Common myeloid progenitor, CD34-positive (primary cell): Measurements from ENCODE around the gene FLT1.

Source experiments
- CTCF ChIA-PET: fragments of 350-600 bp; sonication (Branson Sonifier 250); formaldehyde crosslinking; loops from one replicate; lab custom pipeline; 2021; ENCODE audit warnings: antibody characterized with exemption; lab: Charles Lee
- POLR2A ChIA-PET: fragments of 350-600 bp; sonication (Branson Sonifier 250); formaldehyde crosslinking; loops from one replicate; lab custom pipeline; 2021; ENCODE audit warnings: antibody characterized with exemption; lab: Charles Lee
- DNase-seq, 3 donors: peaks; one replicate each; pipeline versions ENCODE4 v3.0.0 to v3.0.0-alpha.2; 2013
- H3K27ac ChIP-seq, 2 experiments: 1 replicate in 1 of 2; 2 replicates in 1 of 2; pipeline ENCODE4 v1.7.0; 2013; ENCODE audit warnings: inconsistent platforms in 2 of 2, low read length in 2 of 2, mild to moderate bottlenecking in 2 of 2, low read depth in 1 of 2, moderate library complexity in 1 of 2; ENCODE audit not compliant: severe bottlenecking in 2 of 2, insufficient read depth in 1 of 2, poor library complexity in 1 of 2
- H3K27me3 ChIP-seq, 5 experiments: replicated peaks in 2 of 5; 1 replicate in 3 of 5; 2 replicates in 2 of 5; pipeline versions ENCODE4 v1.6.1 to v1.7.0; 2013; ENCODE audit warnings: low read length in 4 of 5, mild to moderate bottlenecking in 2 of 5, moderate library complexity in 2 of 5, inconsistent platforms in 1 of 5; ENCODE audit not compliant: insufficient read depth in 5 of 5, control insufficient read depth in 4 of 5
- H3K36me3 ChIP-seq, 4 experiments: 1 replicate in 2 of 4; 2 replicates in 2 of 4; pipeline versions ENCODE4 v1.6.1 to v1.7.0; 2013; ENCODE audit warnings: low read length in 3 of 4, control low read depth in 1 of 4, mild to moderate bottlenecking in 1 of 4; ENCODE audit not compliant: control insufficient read depth in 4 of 4, insufficient read depth in 4 of 4
- H3K4me1 ChIP-seq, 4 experiments: 1 replicate in 3 of 4; 2 replicates in 1 of 4; pipeline versions ENCODE4 v1.6.1 to v1.7.1; 2013; ENCODE audit warnings: low read length in 3 of 4, mild to moderate bottlenecking in 3 of 4, control low read depth in 1 of 4, inconsistent platforms in 1 of 4, moderate library complexity in 1 of 4; ENCODE audit not compliant: control insufficient read depth in 4 of 4, insufficient read depth in 4 of 4; ENCODE audit errors: control extremely low read depth in 1 of 4
- H3K4me3 ChIP-seq, 7 experiments: 1 replicate in 4 of 7; 2 replicates in 3 of 7; pipeline versions ENCODE4 v1.5.1 to v1.7.0; 2013; ENCODE audit warnings: mild to moderate bottlenecking in 7 of 7, low read length in 6 of 7, moderate library complexity in 6 of 7, inconsistent platforms in 2 of 7, low read depth in 2 of 7, control low read depth in 1 of 7; ENCODE audit not compliant: insufficient read depth in 4 of 7, control insufficient read depth in 1 of 7; ENCODE audit errors: extremely low read depth in 1 of 7
- H3K9me3 ChIP-seq, 5 experiments: 1 replicate in 4 of 5; 2 replicates in 1 of 5; pipeline versions ENCODE4 v1.6.1 to v1.7.1; 2013; ENCODE audit warnings: low read length in 4 of 5, mild to moderate bottlenecking in 2 of 5, inconsistent platforms in 1 of 5, low read depth in 1 of 5, moderate library complexity in 1 of 5; ENCODE audit not compliant: control insufficient read depth in 4 of 5, insufficient read depth in 2 of 5; ENCODE audit errors: control extremely low read depth in 1 of 5
- WGBS: methylation state at CpG from one replicate; pipeline ENCODE4 v1.1.5; 2013; ENCODE audit not compliant: insufficient coverage; 5-methylcytosine and 5-hydroxymethylcytosine counted together

Gene FLT1

GRCh38 chr13:28306325-28306724, 188.6 kb downstream of the FLT1 start:
- POLR2A ChIA-PET: interaction anchor here (0.5 kb wide), 1 partner anchor 60 kb away, joined by 3 read pairs; no protein-coding TSS in a partner anchor
- H3K4me1 ChIP-seq: peaks cover 0 to 10% (median 7%) of the 10 kb centered on the region in 4 experiments
- no peaks in the 10 kb centered on the region for H3K9me3 ChIP-seq
- no peaks in the 10 kb centered on the region for H3K27me3 ChIP-seq
- no peak overlapping the region for H3K4me3 ChIP-seq
- no peak overlapping the region for H3K27ac ChIP-seq
- CTCF ChIA-PET: interaction anchor here (1.0 kb wide), 1 partner anchor 10 kb away, joined by 4 read pairs; no protein-coding TSS in a partner anchor
- H3K36me3 ChIP-seq: no peaks in the 10 kb centered on the region
- WGBS: 56% methylated on average over 8 of the region's 10 CpGs
- DNase-seq: peak in 2 of 3 donors; percentile 23 to 27

- POLR2A ChIA-PET: no interaction called here
- WGBS: no CpG with 5 or more reads among the region's 4 CpGs
- no peaks in the 10 kb centered on the region for H3K9me3 ChIP-seq
- DNase-seq: no peak
- H3K4me3 ChIP-seq: no peak overlapping the region
- no peaks in the 10 kb centered on the region for H3K27me3 ChIP-seq
- H3K4me1 ChIP-seq: peaks cover 0 to 10% (median 7%) of the 10 kb centered on the region in 4 experiments
- no peak overlapping the region for H3K27ac ChIP-seq
- H3K36me3 ChIP-seq: no peaks in the 10 kb centered on the region
- CTCF ChIA-PET: interaction anchor here (0.6 to 2.3 kb wide), 4 partner anchors 10 to 1035 kb away, joined by 3 to 6 read pairs (median 4); no protein-coding TSS in a partner anchor
Measured at GRCh38 chr13:28301839-28302238, 193.1 kb downstream of the FLT1 start.

GRCh38 chr13:28299916-28300315, 195.0 kb downstream of the FLT1 start:
- no peaks in the 10 kb centered on the region for H3K27me3 ChIP-seq
- no peak overlapping the region for H3K4me3 ChIP-seq
- DNase-seq: no peak
- ChIA-PET POLR2A (no interaction called here), CTCF (interaction anchor here (1.0 kb wide), 1 partner anchor 8 kb away, joined by 3 read pairs; no protein-coding TSS in a partner anchor)
- H3K36me3 ChIP-seq: peaks cover 0 to 9% (median 2%) of the 10 kb centered on the region in 4 experiments
- peaks cover 0 to 5% (median 0%) of the 10 kb centered on the region in 4 experiments for H3K4me1 ChIP-seq
- WGBS: no CpG with 5 or more reads among the region's 2 CpGs
- no peaks in the 10 kb centered on the region for H3K9me3 ChIP-seq
- no peak overlapping the region for H3K27ac ChIP-seq

GRCh38 chr13:28297341-28297740, 197.6 kb downstream of the FLT1 start:
- no peak for DNase-seq
- no peak overlapping the region for H3K4me3 ChIP-seq
- ChIA-PET CTCF (no interaction called here), POLR2A (no interaction called here)
- no peak overlapping the region for H3K27ac ChIP-seq
- no peaks in the 10 kb centered on the region for H3K9me3 ChIP-seq
- H3K36me3 ChIP-seq: peaks cover 8 to 27% (median 17%) of the 10 kb centered on the region in 4 experiments
- 90% methylated on average over 3 of the region's 3 CpGs for WGBS
- peaks cover 0 to 5% (median 0%) of the 10 kb centered on the region in 4 experiments for H3K4me1 ChIP-seq
- H3K27me3 ChIP-seq: no peaks in the 10 kb centered on the region

DNA sequence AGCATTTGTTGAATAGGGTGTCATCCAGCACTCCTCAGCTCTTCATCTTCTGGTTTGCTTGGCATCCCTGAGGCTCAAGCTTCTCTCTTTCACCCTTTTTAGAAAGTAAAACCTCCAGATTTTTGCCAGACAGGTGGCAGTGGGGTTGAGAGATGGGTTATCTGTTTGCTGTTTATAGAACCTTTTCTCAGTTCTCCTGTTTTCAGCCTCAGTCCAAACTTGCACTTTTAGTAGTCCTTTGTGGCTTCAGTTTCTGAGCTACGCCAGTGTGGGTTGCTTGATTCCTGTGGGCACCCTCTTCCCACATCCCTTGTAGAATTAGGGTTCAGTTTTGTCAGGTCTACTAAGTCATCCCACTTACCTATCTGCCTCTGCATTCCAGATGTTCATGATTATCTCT, 208.7 kb downstream of the FLT1 start:
- Histone ChIP-seq H3K36me3 (peaks cover 9 to 61% (median 30%) of the 10 kb centered on the region in 4 experiments), H3K27me3 (no peaks in the 10 kb centered on the region), H3K27ac (no peak overlapping the region), H3K4me1 (peaks cover 0 to 4% (median under 1%) of the 10 kb centered on the region in 4 experiments), H3K4me3 (no peak overlapping the region), H3K9me3 (no peaks in the 10 kb centered on the region)
- 100% methylated on average over 1 of the region's 1 CpG for WGBS
- no peak for DNase-seq
- ChIA-PET CTCF (interaction anchor here (1.1 kb wide), 1 partner anchor 256 kb away, joined by 4 read pairs; no protein-coding TSS in a partner anchor), POLR2A (no interaction called here)

- no peak for DNase-seq
- Histone ChIP-seq H3K36me3 (peaks cover 9 to 64% (median 31%) of the 10 kb centered on the region in 4 experiments), H3K4me1 (peaks cover 0 to 4% (median under 1%) of the 10 kb centered on the region in 4 experiments), H3K27me3 (no peaks in the 10 kb centered on the region), H3K27ac (no peak overlapping the region), H3K9me3 (no peaks in the 10 kb centered on the region), H3K4me3 (no peak overlapping the region)
- ChIA-PET POLR2A (interaction anchor here (0.6 kb wide), 1 partner anchor 40 kb away, joined by 4 read pairs; no protein-coding TSS in a partner anchor), CTCF (no interaction called here)
- no CpG with 5 or more reads among the region's 3 CpGs for WGBS
Measured at GRCh38 chr13:28283600-28283999, 211.3 kb downstream of the FLT1 start.

GRCh38 chr13:28282451-28282850, 212.5 kb downstream of the FLT1 start:
- no peaks in the 10 kb centered on the region for H3K27me3 ChIP-seq
- H3K4me1 ChIP-seq: peaks cover 0 to 4% (median under 1%) of the 10 kb centered on the region in 4 experiments
- H3K4me3 ChIP-seq: no peak overlapping the region
- H3K36me3 ChIP-seq: peaks cover 13 to 59% (median 32%) of the 10 kb centered on the region in 4 experiments
- ChIA-PET POLR2A (interaction anchor here (0.6 kb wide), 1 partner anchor 53 kb away, joined by 4 read pairs; no protein-coding TSS in a partner anchor), CTCF (interaction anchor here (0.7 to 1.0 kb wide), 2 partner anchors 12 to 373 kb away, joined by 3 to 6 read pairs; no protein-coding TSS in a partner anchor)
- no peaks in the 10 kb centered on the region for H3K9me3 ChIP-seq
- H3K27ac ChIP-seq: no peak overlapping the region
- WGBS: 38% methylated on average over 1 of the region's 5 CpGs
- peak in 2 of 3 donors; percentile 42 to 49 for DNase-seq
